GM03348 (cell line): ENCODE results near the gene NEDD8.
"Not testable (repeated sequence)": the region's sequence is repeated elsewhere in the genome, so short reads cannot be mapped to it uniquely, and the experiment has no call there.

Experiments
- DNase-seq: peaks from one replicate; pipeline ENCODE4 v3.0.0; 2012; ENCODE audit warnings: low spot score

The NEDD8 gene

DNA sequence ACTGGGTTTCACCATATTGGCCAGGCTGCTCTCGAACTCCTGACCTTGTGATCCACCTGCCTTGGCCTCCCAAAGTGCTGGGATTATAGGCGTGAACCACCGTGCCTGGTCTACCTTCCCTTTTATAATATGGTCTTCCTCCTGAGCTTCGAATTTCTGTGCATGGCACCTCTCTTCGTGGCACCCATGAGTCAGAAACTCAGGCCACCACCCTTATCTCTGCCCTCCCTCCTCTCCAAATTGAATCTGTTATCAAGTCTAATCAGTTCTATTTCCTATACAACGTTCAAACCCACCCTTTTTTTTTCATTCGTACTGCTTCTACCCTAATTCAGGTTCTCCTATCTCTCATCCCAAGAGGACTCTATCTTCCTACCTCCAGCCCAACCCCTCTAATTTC, 15.3 kb upstream of the NEDD8 start:
- DNase-seq, result no peak

DNA sequence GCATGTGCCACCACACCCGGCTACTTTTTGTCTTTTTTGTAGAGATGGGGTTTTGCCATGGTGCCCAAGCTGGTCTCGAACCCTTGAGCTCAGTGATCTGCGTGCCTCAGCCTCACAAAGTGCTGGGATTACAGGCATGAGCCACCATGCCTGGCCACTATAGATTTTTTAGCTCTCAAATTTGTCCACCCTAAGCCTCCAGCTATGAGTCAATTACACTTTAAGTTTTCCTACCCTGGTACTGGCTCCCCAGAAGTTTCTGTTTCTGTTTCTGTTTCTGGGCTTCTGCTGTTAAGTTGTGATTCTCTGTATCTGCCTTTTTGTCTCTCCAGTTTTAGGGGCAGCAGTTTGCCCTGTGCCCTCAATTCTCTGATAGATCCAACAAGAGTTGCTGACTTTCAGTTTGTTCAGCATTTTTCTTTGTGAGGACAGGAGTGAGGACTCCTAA, 14.6 kb upstream of the NEDD8 start:
- no peak for DNase-seq

DNA sequence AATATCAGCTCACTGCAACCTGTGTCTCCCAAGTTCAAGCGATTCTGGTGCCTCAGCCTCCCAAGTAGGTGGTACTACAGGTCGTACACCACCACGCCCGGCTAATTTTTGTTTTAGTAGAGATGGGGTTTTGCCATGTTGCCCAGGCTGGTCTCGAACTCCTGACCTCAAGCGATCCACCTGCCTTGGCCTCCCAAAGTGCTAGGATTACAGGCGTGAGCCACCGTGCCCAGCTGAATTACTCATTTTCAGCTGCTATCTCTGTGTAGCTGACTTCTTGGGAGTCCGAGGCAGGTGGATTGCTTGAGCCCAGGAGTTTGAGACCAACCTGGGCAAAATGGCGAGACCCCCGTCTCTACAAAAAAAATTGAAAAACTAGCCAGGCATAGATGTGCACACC, 13.2 kb upstream of the NEDD8 start:
- DNase-seq, result not testable (repeated sequence)

DNA sequence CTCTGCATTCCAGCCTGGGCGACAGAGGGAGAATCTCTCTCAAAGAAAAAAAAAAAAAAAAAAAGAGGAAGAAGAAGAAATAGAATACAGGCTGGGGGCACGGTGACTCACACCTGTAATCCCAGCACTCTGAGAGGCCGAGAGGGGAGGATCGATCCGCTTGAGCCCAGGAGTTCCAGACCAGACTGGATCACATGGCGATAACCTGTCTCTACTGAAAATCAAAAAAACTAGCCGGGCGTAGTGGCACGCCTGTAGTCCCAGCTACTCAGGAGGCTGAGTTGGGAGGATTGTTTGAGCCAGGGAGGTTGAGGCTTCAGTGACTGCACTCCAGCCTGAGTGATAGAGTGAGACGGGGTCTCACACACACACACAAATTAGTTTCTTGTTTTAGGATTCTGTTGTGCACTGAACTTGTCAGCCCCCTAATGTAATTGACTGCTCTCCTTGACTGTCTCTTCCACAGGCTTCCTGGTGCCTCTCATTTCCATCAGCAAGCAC, 11.2 kb upstream of the NEDD8 start:
- DNase-seq, result no peak

DNA sequence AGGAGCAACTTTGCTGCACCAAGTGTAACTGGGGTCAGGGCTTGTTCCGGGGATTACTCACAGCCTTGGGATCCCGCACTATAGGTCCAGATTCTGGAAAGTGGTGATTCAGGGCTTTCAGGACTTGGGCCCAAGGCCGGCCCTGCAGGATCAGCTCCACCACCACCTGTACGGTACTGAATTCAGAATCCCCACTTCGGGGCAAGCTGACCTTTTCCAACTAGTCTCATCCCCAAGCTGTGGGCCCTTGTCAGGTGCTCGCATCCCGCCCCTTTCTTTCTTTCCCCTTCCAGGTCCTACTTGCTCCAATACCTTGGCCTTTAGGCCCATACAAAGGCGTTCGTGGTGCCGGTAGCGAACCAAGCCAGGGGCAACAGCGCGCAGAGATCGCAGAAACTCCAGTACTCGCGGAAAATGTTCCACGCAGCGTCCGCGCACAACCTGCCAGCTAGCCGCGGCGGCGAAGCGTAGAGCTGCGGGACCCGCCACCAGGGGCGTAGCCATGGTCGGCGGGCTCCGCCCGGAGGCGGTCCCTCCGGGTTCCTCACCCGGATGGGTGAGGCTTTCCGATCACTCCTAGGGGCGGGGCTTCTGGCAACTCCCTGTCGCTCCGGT, 9.8 kb upstream of the NEDD8 start:
- DNase-seq, result peak; percentile 97

DNA sequence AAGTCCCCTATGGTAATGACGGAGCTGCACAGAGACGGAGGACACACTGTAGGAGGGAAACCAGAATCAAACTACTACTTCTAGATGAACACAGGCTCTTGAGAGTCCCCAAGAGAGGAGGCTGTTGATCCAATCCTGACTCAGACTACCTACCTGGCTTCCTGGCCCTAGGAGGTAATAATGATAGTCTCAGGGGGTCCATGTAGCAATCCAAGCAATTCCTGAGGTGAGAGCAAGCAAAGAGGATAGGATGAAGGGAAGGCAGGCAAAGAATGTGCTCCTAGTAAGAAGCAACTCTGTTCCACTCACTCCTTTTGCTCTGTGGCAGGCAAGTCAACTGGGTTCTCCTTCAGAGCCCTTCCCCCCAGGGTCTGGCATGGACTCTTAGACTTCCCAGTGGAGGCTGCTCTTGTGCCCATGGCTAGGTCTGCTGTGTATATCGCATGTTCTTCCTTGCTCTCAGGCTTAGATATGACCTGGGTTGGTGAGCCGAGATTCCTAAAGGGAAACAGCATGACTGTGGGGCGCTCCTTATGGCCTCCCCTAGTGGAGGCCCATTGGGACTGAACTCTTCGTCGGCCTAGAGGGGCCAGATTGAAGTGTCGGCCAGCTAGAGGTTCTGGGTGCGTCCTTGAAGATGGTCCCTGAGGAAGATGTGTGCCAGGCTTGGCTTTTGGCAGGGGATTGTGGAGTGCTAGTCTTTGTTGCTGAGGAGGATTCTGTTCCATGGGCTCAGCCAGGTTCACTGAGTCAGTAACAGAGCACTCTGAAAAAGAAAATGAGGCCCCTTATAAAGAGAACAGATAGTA, 8.1 kb upstream of the NEDD8 start:
- no peak for DNase-seq

DNA sequence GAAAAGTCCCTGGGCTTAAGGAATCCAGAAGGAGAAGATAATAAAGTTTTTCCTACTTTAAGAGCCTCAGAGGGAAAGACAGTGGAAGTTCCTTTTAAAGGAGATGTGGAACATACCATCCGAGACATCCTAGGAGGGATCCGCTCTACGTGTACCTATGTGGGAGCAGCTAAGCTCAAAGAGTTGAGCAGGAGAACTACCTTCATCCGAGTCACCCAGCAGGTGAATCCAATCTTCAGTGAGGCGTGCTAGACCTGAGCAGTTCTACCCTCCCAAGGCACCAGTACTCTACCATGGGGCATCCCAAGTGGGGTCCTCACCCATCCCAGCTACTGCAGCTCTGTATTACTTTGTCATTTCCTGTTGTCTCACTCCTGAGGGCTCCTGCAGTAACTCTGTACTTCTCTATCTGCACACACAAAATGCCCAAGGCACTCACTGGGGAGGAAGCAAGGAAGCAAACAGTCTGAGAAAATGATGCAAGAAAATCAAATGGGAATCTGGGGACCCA, 6.4 kb upstream of the NEDD8 start:
- no peak for DNase-seq

DNA sequence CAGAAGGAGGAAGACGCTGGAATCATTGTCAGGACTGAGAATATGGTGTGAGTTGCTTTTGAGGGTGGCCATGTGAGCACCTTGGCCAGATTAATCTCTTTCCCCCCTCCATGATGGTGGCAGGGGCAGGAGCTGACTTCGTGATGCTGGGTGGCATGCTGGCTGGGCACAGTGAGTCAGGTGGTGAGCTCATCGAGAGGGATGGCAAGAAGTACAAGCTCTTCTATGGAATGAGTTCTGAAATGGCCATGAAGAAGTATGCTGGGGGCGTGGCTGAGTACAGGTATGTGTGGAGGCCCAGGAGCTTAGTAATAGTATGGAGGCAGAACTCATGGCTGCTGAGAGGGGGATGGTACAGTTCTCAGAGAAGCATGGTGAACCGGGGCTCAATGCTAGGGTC, 6.0 kb upstream of the NEDD8 start:
- DNase-seq, result no peak

DNA sequence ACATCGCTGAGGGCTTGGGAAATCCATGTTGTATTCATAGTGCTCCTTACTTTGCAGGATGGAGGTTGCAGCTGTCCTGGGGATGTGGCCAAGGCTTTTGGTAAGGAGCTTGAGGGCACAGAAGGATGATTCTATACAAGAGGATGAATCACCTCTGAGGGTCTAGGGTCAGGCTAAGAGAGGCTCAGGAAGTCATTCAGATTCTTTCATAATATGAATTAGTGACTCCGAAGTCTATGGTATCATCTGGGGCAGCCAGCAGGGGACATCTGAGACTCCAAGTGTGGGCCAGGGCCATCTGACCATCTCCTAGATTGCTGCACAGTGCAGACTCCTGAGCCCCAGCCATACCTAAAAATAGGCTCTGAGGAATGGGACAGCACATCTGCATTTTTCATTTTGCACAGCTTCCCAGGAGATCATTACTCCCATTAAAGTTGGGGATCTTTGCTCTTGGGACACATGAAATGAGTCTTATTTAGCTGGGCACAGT, 5.3 kb upstream of the NEDD8 start:
- no peak for DNase-seq

DNA sequence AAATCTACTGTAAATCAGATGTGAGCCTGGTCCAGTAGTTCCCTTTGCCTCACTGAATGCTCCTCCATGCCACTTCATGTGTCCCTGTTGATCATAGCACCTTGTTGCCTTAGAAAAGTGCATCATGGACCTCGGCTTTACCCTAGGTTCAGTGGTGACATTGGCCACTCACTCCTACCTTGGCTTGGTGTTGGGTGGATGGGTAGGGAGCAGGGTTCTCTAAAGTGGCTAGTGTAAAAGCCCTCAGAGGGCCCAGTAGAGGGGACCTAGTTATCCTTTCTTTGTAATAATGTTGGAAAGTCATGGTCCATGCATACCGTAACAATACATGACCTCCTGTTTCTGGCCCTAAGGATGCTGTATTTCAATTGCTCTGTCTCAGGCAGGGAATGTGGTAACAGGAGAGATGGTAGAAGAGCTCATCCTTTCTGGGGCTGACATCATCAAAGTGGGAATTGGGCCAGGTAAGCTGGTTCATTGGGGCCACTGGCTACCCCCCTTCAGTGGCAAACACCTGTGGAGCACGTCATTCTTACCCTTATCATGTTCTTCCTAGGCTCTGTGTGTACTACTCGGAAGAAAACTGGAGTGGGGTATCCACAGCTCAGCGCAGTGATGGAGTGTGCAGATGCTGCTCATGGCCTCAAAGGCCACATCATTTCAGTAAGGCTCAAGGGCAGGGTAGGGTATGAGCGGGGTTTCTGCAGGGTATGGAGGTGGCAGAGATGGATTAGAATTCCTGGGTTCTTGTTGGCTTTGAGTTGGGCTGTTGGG, 4.7 kb upstream of the NEDD8 start:
- DNase-seq, result no peak

DNA sequence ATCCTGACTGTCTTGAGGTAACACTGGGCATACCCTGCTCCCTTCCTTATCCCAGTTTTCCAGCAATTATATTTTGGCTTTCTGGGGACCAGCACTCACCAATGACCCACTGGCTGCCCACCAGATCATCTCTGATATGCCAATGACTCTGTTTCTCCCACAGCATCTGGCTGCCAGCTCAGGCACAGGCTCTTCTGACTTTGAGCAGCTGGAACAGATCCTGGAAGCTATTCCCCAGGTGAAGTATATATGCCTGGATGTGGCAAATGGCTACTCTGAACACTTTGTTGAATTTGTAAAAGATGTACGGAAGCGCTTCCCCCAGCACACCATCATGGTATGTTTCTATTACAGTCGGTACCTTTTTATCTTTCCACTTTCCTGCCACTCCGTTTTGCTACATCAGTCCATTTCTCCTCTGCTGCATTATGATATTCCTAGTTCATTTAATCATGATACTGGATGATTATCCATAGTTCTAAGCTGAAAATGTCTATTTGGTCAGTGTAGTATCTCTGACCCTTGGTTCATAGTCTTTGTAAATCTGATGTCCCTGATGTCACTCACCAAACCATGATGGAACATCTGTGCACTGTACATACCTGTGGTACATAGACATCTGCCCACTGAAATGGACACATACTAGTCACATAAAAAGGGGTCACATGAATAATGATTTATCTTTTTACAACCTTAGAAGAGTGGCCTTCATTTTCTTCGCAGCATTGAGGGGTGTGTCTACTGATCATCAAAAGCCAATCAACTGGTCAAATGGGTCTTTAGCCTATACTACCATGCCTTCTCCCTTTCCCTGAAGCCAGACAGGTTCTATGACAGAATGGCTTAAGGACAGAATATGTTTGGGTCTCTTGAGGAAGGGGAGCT, 3.9 kb upstream of the NEDD8 start:
- no peak for DNase-seq

DNA sequence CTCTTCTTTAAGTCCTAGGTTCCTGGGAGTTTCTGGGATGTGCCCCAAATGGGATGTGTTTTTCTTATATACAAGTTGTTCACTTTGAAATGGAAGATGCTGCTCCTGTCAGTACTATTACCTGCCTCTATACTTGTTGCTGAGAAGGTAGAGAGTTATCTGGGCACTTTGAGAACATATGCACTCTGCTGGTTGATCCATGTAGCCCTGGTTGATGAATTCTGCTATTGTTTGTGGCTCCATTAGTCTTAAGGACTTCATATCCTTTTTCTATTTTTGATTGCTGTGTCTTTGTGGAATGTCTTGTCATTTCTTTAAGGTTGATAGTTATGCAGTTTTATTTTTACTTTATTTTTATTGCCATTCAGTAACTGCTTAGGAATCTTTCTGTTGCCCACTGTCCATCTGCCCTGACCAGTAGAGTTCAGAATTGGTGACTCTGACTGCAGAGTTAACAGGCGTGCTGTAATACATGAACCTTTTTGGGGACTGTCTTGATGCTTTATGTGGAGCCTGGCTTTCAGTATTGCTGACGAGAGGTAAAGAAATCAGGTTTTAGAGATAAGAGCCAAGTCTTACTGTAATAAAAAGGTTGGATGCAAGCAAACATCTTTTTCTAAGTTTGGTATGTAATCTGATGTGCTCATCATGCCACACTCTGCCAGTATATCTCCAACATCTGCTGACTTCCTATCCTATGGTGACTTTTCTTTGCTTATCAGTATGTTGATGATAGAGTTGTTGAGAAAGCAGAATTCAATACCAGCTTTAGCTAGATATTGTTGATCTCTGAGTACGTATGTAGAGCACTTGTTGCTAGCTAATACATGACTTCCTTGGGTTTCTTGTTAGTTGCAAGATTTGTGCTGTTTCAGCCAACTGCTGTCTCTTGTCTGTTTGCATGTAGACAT, 2.2 kb upstream of the NEDD8 start:
- no peak for DNase-seq

DNA sequence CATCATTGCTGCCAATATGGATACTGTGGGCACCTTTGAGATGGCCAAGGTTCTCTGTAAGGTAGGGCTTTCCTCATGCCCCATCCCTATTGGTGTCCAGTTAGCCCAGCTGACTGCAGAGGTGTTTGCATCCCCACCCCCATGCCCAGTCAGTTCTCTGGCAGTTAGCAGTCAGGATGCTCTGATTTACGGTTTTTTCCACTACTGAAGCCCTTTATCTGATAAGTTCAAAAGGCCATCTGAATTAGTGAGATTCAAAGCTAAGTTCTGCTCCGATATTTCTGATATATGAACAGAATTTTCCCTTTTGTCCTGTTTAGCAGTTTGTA, 1.3 kb upstream of the NEDD8 start:
- DNase-seq, result no peak

DNA sequence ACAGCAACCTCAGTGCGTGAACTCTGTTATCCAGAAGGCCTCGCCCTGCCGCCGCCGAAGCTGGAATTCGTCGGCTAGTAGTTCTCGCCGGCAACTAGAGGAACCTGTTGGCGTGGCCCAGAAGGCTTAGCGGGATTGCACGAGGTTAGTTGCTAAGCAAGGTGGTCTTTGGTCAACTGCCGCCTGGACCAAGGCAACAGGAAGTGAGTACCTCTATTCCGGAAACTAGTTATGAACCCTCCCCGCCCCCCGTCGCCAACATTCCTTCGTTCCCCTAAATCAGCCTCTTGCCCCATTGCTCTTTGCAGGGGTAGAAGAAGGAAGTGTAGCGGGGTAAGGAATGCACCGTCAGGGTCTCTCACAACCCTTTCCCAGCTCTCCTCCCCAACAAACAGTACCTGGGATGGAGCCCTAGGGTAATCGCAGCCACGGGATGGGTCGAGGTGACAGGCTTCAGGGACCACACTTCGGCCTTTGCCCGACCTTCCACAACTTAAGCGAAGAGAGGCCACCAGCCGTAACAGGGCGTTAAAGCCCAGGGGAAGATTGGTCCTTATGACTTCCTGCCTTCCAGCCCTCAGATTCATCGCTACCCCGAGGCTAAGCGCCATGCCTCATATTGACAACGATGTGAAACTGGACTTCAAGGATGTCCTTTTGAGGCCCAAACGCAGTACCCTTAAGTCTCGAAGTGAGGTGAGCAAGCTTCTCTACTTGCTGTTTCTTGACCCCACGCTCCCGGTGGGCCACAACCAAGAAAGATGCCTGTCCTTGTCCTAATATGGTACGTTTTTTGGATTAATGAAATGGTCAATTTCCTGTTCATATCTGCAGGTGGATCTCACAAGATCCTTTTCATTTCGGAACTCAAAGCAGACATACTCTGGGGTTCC, 724 bp upstream of the NEDD8 start, which contains the start of gene GMPR2:
Gene GMPR2, plus strand, starts transcription at position 285 of the 893 bp plus-strand sequence. Its CDS starts 325 bp downstream, at position 610.
- peak; percentile 81 for DNase-seq

DNA sequence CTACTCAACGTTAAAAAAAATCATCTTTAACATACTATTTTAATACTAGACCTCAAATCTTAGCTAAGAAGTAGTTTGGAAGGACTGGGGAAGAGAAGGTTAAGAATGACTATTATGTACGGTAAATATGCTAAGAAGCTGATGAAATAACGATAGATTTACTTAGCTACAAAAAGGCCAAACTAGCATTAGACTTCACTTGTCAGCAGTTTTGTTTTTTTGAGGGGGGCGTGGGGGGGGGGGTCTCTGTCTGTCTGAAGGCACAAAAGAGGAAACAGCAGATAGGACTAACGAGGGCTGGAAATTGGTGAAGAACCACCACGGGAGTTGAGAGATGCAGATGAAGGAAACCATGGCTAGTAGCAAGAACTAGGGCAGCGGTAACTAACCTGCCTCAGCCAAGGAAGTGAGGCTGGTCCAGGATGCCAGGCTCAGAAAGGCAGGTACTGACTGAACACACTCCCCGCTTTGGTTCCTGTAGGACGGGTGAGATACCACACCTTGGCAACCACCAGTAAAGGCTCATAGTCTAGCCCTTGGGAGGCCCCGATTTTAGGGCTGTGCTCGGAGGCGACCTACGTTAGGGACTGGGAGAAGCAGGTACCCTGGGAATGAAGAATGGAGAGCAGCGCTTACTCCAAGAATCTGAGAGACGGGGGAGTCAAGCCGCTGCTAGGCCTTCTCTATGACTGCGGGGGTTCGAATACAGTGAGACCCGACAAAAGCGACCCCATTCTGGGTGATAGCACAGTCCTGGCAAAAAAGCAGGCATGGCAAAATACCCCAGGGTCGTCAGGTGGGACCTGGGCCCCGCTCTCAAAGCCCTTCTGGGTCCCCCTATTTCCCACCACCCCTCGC, 675 bp downstream of the NEDD8 start:
- no peak for DNase-seq

DNA sequence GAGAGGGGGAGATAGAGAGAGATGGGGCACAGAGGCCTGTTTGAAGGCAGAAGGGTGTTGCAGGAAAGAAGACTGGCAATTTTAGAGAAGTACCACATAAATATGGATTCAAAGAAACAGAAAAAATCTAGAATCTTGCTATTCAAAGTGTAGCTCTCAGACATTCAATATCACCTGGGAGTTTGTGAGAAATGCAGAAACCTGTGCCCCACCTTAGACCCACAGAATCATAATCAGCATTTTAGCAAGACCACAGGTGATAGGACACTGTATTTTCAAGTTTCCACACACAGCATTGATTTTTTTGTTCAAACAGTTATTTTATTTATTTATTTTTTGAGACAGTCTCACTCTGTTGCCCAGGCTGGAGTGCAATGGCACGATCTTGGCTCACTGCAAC, 3.3 kb downstream of the NEDD8 start:
- DNase-seq, result no peak

DNA sequence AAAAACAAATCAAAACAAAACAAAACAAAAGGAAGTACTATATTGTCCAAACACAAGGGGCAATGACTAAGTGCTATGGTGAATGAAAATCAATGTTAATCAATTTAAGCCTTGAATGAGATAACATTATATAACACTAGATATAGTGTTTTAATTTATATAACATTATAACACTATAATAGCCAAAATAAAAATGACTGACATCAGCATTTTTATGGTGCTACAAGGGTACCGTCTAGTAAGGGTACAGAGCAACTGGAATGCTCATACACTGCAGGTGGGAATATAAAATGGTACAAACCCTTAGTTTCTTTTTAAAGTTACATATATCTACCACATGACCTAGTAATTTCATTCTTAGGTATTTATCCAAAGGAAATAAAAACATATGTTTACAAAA, 5.7 kb downstream of the NEDD8 start:
- DNase-seq, result no peak

DNA sequence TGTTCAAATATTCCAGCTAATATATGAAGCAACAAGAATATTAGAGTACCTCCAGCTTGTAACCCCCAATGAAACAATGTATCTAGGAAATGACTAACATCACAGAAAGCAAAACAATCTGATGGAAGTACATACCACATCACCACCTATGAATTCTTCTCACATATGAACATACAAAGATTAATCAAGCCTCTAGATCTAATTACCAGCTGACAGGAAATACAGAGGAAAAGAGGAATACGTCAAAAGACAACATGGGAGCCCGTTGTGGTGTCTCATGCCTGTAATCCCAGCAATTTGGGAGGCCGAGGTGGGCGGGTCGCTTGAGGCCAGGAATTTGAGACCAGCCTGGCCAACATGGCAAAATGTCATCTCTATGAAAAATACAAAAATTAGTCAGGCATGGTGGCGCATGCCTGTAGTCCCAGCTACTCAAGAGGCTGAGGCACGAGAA, 7.5 kb downstream of the NEDD8 start:
- DNase-seq, result peak; percentile 73
